Left ventricle myocardium inferior (tissue), 1 donor: ENCODE results near the gene SPATA3. TPM values are rescaled to one million over a fixed set of nuclear protein-coding genes. Genes with fewer than 3 reads are reported as not detected.

ENCODE experiments used
- DNase-seq: peaks from one replicate; pipeline ENCODE4 v3.0.0-alpha.2; 2020
- H3K27ac ChIP-seq: fragments of 200-600 bp; replicated peaks from 2 replicates; pipeline ENCODE4 v1.8.0; 2021
- H3K27me3 ChIP-seq: fragments of 200-600 bp; 2 replicates; pipeline ENCODE4 v1.8.0; 2021; ENCODE audit warnings: low read depth
- H3K36me3 ChIP-seq: fragments of 200-600 bp; 2 replicates; pipeline ENCODE4 v1.8.0; 2021
- H3K4me1 ChIP-seq: fragments of 200-600 bp; 2 replicates; pipeline ENCODE4 v1.8.0; 2021
- H3K4me3 ChIP-seq: fragments of 200-600 bp; 2 replicates; pipeline ENCODE4 v1.8.0; 2021; ENCODE audit warnings: mild to moderate bottlenecking, moderate library complexity
- H3K9me3 ChIP-seq: fragments of 200-600 bp; replicated peaks from 2 replicates; pipeline ENCODE4 v1.8.0; 2021
- CTCF ChIP-seq: fragments of 200-600 bp; IDR thresholded peaks from 2 replicates; pipeline ENCODE4 v1.8.0; 2021; ENCODE audit warnings: antibody characterized with exemption, mild to moderate bottlenecking, borderline replicate concordance
- intact Hi-C: fragments of 100-400 bp; cut with micrococcal nuclease; formaldehyde crosslinking; loops from one replicate; pipeline ENCODE4 v1.11.0; 2022
- total RNA-seq: library from RNA; stranded (reverse); fragmentation: NEBNext Ultra II Directional; extraction: Animal tissue kit (Norgen Biotek cat#: 25700); gene quantifications from one replicate; pipeline ENCODE4 v1.2.1, GENCODE V29; 2021
- donor health status: DM: no; HTN: yes; CAD: no; lungs with severe emphysema.

The SPATA3 gene
- total RNA-seq, 1 donor from 2014 or later, result not detected

- Histone ChIP-seq H3K4me1 (no peaks in the 10 kb centered on the region), H3K9me3 (no peaks in the 10 kb centered on the region), H3K36me3 (no peaks in the 10 kb centered on the region), H3K27ac (no peak overlapping the region), H3K27me3 (peaks cover 84% of the 10 kb centered on the region), H3K4me3 (no peak overlapping the region)
- no peak for TF ChIP-seq CTCF
- no peak for DNase-seq
- intact Hi-C loops, result no loop called here
These were observed 36.7 kb downstream of the SPATA3 start for GRCh38 chr2:231032575-231033140.

GRCh38 chr2:231033147-231034132 is 37.5 kb downstream of the SPATA3 start:
- Histone ChIP-seq H3K9me3 (no peaks in the 10 kb centered on the region), H3K27ac (no peak overlapping the region), H3K4me3 (no peak overlapping the region), H3K27me3 (peaks cover 83% of the 10 kb centered on the region), H3K4me1 (peaks cover 5% of the 10 kb centered on the region), H3K36me3 (no peaks in the 10 kb centered on the region)
- no peak for TF ChIP-seq CTCF
- no peak for DNase-seq
- intact Hi-C loops, result no loop called here

GRCh38 chr2:231034291-231034882 is 38.5 kb downstream of the SPATA3 start:
- peaks cover 85% of the 10 kb centered on the region for H3K27me3 ChIP-seq
- H3K36me3 ChIP-seq, result no peaks in the 10 kb centered on the region
- H3K4me1 ChIP-seq, result peaks cover 5% of the 10 kb centered on the region
- no peak for TF ChIP-seq CTCF
- intact Hi-C loops, result no loop called here
- H3K4me3 ChIP-seq, result no peak overlapping the region
- H3K9me3 ChIP-seq, result no peaks in the 10 kb centered on the region
- H3K27ac ChIP-seq, result no peak overlapping the region
- no peak for DNase-seq

- TF ChIP-seq CTCF, result no peak
- no peak for DNase-seq
- Histone ChIP-seq H3K9me3 (no peaks in the 10 kb centered on the region), H3K36me3 (no peaks in the 10 kb centered on the region), H3K27me3 (peaks cover 95% of the 10 kb centered on the region), H3K27ac (no peak overlapping the region), H3K4me3 (no peak overlapping the region), H3K4me1 (peaks cover 5% of the 10 kb centered on the region)
- intact Hi-C loops, result no loop called here
These were observed 40.2 kb downstream of the SPATA3 start for GRCh38 chr2:231036131-231036530.

- intact Hi-C loops, result no loop called here
- peaks cover 95% of the 10 kb centered on the region for H3K27me3 ChIP-seq
- no peak overlapping the region for H3K27ac ChIP-seq
- H3K36me3 ChIP-seq, result no peaks in the 10 kb centered on the region
- H3K4me3 ChIP-seq, result no peak overlapping the region
- no peaks in the 10 kb centered on the region for H3K9me3 ChIP-seq
- peaks cover 5% of the 10 kb centered on the region for H3K4me1 ChIP-seq
- TF ChIP-seq CTCF, result no peak
- DNase-seq, result no peak
These were observed 40.7 kb downstream of the SPATA3 start for GRCh38 chr2:231036578-231037106.
